Right lobe of liver (tissue), 6 donors: Measurements from ENCODE around the gene SERPINB5. TPM values are rescaled to one million over a fixed set of nuclear protein-coding genes. Genes with fewer than 3 reads are reported as not detected.
A peak's percentile ranks its signal among the peaks of the same experiment; 100 is the strongest.

Experiments used
- ATAC-seq, 4 donors: fragments of 200-7000 bp; cut with Tn5 transposase; one replicate each; pipeline ENCODE4 v1.9.1; 2020; ENCODE audit warnings: mild to moderate bottlenecking in 4 of 4, moderate library complexity in 4 of 4
- DNase-seq, 3 donors: peaks; one replicate each; pipeline ENCODE4 v3.0.0-alpha.2; 2020
- H3K27ac ChIP-seq, 3 donors: fragments of 200-600 bp; one replicate each; pipeline ENCODE4 v1.8.0; 2022
- H3K27me3 ChIP-seq, 2 donors: fragments of 200-600 bp; one replicate each; pipeline ENCODE4 v1.8.0; 2022
- H3K36me3 ChIP-seq, 4 donors: fragments of 200-600 bp; sonication (generic) in 1 of 4; one replicate each; pipeline versions ENCODE4 v1.5.1 to v1.8.0; 2017 to 2022; ENCODE audit warnings: control low read depth in 1 of 4
- H3K4me1 ChIP-seq, 4 donors: fragments of 200-600 bp; sonication (generic) in 1 of 4; one replicate each; pipeline versions ENCODE4 v1.5.1 to v1.8.0; 2017 to 2022; ENCODE audit warnings: control low read depth in 1 of 4
- H3K4me3 ChIP-seq, 3 donors: fragments of 200-600 bp; one replicate each; pipeline ENCODE4 v1.8.0; 2022
- H3K9me3 ChIP-seq, 4 donors: fragments of 200-600 bp; sonication (generic) in 1 of 4; one replicate each; pipeline versions ENCODE4 v1.5.1 to v1.8.0; 2017 to 2022; ENCODE audit warnings: control low read depth in 1 of 4
- POLR2A ChIP-seq: fragments of 450-650 bp; IDR thresholded peaks from one replicate; pipeline ENCODE4 v1.6.1; 2017; ENCODE audit warnings: antibody characterized with exemption, mild to moderate bottlenecking
- WGBS: methylation state at CpG from one replicate; pipeline ENCODE4 v1.1.6; 2018; ENCODE audit warnings: low coverage, low lambda C conversion rate; ENCODE audit not compliant: insufficient coverage; ENCODE audit errors: missing lambda C conversion rate; 5-methylcytosine and 5-hydroxymethylcytosine counted together
- intact Hi-C, 2 donors: fragments of 100-400 bp; cut with DNase I; formaldehyde crosslinking; loops; one replicate each; pipeline versions ENCODE4 v1.11.2 to v1.14.1; 2022
- total RNA-seq, 6 experiments: library from RNA; depleted of rRNA in 2 of 6; stranded (reverse); fragments of >200 nt in 2 of 6; fragmentation: NEBNext Ultra II Directional in 3 of 6; extraction: Animal tissue kit (Norgen Biotek cat#: 25700) in 3 of 6; gene quantifications; one replicate each; pipeline versions ENCODE4 v1.1.0 to v1.2.4, GENCODE V29; 2016 to 2023
- TF ChIP-seq, protein P1 (sequence below), 4 donors: fragments of 200-600 bp in 3 of 4; fragments of 450-650 bp in 1 of 4; IDR thresholded peaks; one replicate each; pipeline versions ENCODE4 v1.5.1 to v1.8.0; 2016 to 2022; ENCODE audit warnings: antibody characterized with exemption in 4 of 4, mild to moderate bottlenecking in 2 of 4
- donor health status: DM: no; HTN: yes; CAD: no.
- donor health status: DM: no; HTN: no; CAD: no.
- donor health status: DM: no; HTN: no; CAD: no.
- donor health status: DM: no; HTN: yes; CAD: no.
- donor health status: DM: no; HTN: yes; CAD: no.

SERPINB5 gene
- total RNA-seq, 6 experiments from 2014 or later = not detected

DNA sequence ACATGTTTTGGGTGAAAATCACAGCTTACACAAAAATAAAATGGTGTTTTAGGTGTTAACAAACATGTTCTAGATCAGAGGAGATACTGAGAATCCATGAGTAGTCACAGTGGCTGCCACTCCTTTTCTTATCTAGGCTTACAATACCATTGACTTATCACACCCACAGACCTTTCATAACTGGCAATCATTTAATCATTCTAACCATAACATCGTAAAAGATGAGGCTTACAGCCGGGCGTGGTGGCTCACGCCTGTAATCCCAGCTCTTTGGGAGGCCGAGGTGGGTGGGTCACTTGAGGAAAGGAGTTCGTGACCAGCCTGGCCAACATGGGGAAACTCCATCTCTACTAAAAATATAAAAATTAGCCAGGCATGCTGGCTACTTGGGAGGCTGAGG, 18.8 kb upstream of the SERPINB5 start:
- Histone ChIP-seq H3K4me1 (peaks cover 0 to 5% (median 3%) of the 10 kb centered on the region in 4 donors), H3K4me3 (no peak overlapping the region), H3K9me3 (no peaks in the 10 kb centered on the region), H3K27ac (no peak overlapping the region), H3K36me3 (no peaks in the 10 kb centered on the region), H3K27me3 (no peaks in the 10 kb centered on the region)
- DNase-seq (no peak), ATAC-seq (no peak)
- 92% methylated on average over 6 of the region's 6 CpGs for WGBS
- TF ChIP-seq POLR2A = no peak
- TF ChIP-seq, protein P1, sequence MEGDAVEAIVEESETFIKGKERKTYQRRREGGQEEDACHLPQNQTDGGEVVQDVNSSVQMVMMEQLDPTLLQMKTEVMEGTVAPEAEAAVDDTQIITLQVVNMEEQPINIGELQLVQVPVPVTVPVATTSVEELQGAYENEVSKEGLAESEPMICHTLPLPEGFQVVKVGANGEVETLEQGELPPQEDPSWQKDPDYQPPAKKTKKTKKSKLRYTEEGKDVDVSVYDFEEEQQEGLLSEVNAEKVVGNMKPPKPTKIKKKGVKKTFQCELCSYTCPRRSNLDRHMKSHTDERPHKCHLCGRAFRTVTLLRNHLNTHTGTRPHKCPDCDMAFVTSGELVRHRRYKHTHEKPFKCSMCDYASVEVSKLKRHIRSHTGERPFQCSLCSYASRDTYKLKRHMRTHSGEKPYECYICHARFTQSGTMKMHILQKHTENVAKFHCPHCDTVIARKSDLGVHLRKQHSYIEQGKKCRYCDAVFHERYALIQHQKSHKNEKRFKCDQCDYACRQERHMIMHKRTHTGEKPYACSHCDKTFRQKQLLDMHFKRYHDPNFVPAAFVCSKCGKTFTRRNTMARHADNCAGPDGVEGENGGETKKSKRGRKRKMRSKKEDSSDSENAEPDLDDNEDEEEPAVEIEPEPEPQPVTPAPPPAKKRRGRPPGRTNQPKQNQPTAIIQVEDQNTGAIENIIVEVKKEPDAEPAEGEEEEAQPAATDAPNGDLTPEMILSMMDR (IDR thresholded peaks at IDR 0.05) = no peak
- intact Hi-C loops = no loop called here

DNA sequence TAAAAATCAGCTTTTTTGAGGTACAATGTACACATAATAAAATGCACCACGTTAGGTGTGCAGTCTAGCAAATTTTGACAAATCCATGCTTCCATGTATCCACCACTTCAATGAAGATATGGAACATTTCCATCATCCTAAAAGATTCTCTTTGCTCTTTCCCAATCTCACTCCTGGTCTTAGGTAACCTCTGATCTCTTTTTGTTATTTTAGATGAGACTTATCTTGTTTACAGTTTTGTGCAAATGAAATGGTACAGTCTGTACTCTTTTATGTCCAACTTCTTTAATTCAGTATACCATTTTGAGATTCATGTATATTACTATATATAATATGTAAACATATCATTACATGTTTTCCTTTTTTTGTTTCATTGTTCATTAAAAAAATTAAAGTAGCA, 16.3 kb upstream of the SERPINB5 start:
- WGBS = 20% methylated on average over 1 of the region's 1 CpG
- H3K27me3 ChIP-seq = no peaks in the 10 kb centered on the region
- ATAC-seq = peak; percentile 62 to 88 (median 71)
- H3K27ac ChIP-seq = no peak overlapping the region
- intact Hi-C loops = no loop called here
- no peaks in the 10 kb centered on the region for H3K9me3 ChIP-seq
- no peak for TF ChIP-seq POLR2A
- TF ChIP-seq, protein P1 (IDR thresholded peaks at IDR 0.05) = no peak
- H3K36me3 ChIP-seq = no peaks in the 10 kb centered on the region
- DNase-seq = no peak
- no peak overlapping the region for H3K4me3 ChIP-seq
- H3K4me1 ChIP-seq = peaks cover 0 to 5% (median 3%) of the 10 kb centered on the region in 4 donors

DNA sequence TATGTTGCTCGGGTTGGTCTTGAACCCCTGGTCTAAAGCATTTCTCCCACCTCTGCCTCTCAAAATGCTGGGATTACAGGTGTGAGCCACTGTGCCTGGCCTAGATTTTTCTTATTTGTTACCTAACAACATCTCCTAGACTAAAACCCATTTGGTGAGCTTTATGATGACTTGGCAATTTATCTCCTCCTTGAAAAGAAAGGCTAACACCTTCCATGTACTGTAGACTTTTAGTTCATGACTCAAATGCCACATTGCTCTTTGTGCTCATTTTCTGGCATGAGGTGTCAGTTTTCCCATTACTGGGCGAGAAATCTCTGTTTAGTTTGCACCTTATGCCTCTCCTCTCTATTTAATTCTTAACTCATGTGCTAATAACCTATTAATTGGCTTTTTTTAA, 12.3 kb upstream of the SERPINB5 start:
- Histone ChIP-seq H3K4me3 (no peak overlapping the region), H3K36me3 (no peaks in the 10 kb centered on the region), H3K27ac (no peak overlapping the region), H3K9me3 (no peaks in the 10 kb centered on the region), H3K4me1 (peaks cover 0 to 5% (median 3%) of the 10 kb centered on the region in 4 donors), H3K27me3 (no peaks in the 10 kb centered on the region)
- TF ChIP-seq POLR2A = no peak
- 56% methylated on average over 1 of the region's 2 CpGs for WGBS
- DNase-seq = no peak
- intact Hi-C loops = no loop called here
- ATAC-seq = no peak

DNA sequence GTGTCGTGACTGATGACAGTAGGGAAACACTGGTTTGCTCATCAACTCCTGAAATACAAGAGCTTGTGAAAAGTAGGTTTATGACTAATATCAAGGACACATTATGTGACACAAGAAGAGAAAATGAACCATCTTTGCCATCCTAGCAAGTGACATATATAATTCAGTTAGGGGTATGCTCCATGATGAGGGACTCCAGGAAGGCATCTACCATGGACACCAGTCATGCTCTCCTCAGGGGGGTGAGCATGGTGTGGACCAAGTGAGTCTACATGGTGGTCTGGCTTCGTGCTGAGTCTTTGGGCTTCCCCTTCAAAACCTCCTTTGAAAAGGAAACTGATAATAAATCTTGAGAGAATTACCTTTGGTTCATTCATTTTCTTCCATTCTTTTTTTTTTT, 11.7 kb upstream of the SERPINB5 start:
- TF ChIP-seq POLR2A = no peak
- TF ChIP-seq, protein P1 (IDR thresholded peaks at IDR 0.05) = no peak
- Histone ChIP-seq H3K9me3 (no peaks in the 10 kb centered on the region), H3K27me3 (no peaks in the 10 kb centered on the region), H3K4me1 (peaks cover 0 to 4% (median 1%) of the 10 kb centered on the region in 4 donors), H3K27ac (no peak overlapping the region), H3K36me3 (no peaks in the 10 kb centered on the region), H3K4me3 (no peak overlapping the region)
- intact Hi-C loops = no loop called here
- 42% methylated on average over 2 of the region's 2 CpGs for WGBS
- ATAC-seq (no peak), DNase-seq (no peak)

DNA sequence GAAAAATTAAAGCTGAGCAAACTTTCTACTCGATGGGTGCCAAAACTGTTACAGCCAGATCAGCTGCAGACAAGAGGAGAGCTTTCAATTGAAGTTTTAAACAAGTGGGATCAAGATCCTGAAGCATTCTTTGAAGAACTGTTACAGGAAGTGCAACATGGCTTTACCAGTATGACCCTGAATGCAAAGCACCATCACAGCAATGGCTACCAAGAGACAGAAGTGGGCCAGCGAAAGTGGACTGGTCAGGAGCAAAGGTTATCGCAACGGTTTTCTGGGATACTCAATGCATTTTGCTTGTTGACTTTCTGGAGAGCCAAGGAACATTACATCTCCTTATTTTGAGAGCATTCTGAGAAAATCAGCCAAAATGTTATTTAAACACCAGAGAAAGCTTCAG, 9.1 kb upstream of the SERPINB5 start:
- DNase-seq (no peak), ATAC-seq (no peak)
- H3K27ac ChIP-seq = no peak overlapping the region
- no peaks in the 10 kb centered on the region for H3K4me1 ChIP-seq
- TF ChIP-seq, protein P1 (IDR thresholded peaks at IDR 0.05) = no peak
- TF ChIP-seq POLR2A = no peak
- 64% methylated on average over 4 of the region's 4 CpGs for WGBS
- H3K4me3 ChIP-seq = no peak overlapping the region
- H3K27me3 ChIP-seq = no peaks in the 10 kb centered on the region
- H3K36me3 ChIP-seq = no peaks in the 10 kb centered on the region
- H3K9me3 ChIP-seq = no peaks in the 10 kb centered on the region
- intact Hi-C loops = no loop called here
